SK-N-SH treated with all-trans-retinoic acid at 6 μM for 48 hours (cell line): ENCODE results near the gene MYO15A.

ENCODE experiments used
- ARNTL ChIP-seq: fragments of 450-650 bp; formaldehyde crosslinking; IDR thresholded peaks from 2 replicates; pipeline ENCODE4 v1.5.0; 2020; ENCODE audit warnings: low read depth, mild to moderate bottlenecking, moderate library complexity, borderline replicate concordance
- CSDC2 ChIP-seq: fragments of 250-450 bp; sonication (Bioruptor Pico); IDR thresholded peaks from 2 replicates; pipeline ENCODE4 v1.5.0; 2020; ENCODE audit warnings: mild to moderate bottlenecking, moderate library complexity
- CSRNP3 ChIP-seq: fragments of 250-450 bp; sonication (Bioruptor Pico); IDR thresholded peaks from 2 replicates; pipeline ENCODE4 v1.5.1; 2021; ENCODE audit warnings: mild to moderate bottlenecking, moderate library complexity
- GLIS3 ChIP-seq: fragments of 250-450 bp; sonication (Bioruptor Pico); IDR thresholded peaks from 2 replicates; pipeline ENCODE4 v1.5.0; 2020; ENCODE audit warnings: mild to moderate bottlenecking, moderate library complexity
- ISL1 ChIP-seq: fragments of 250-450 bp; sonication (Bioruptor Pico); IDR thresholded peaks from 2 replicates; pipeline ENCODE4 v2.1.2; 2022; ENCODE audit warnings: mild to moderate bottlenecking, moderate library complexity
- PATZ1 ChIP-seq: fragments of 250-450 bp; sonication (Bioruptor Pico); IDR thresholded peaks from 2 replicates; pipeline ENCODE4 v1.8.0; 2020; ENCODE audit warnings: mild to moderate bottlenecking, moderate library complexity, borderline replicate concordance
- TOX ChIP-seq: fragments of 250-450 bp; sonication (Bioruptor Pico); IDR thresholded peaks from 2 replicates; pipeline ENCODE4 v1.8.0; 2021; ENCODE audit warnings: mild to moderate bottlenecking, moderate library complexity, borderline replicate concordance
- ZFP3 ChIP-seq: fragments of 250-450 bp; sonication (Bioruptor Pico); IDR thresholded peaks from 2 replicates; pipeline ENCODE4 v1.5.0; 2020; ENCODE audit warnings: mild to moderate bottlenecking, moderate library complexity
- ZFP30 ChIP-seq: fragments of 450-650 bp; formaldehyde crosslinking; IDR thresholded peaks from 2 replicates; pipeline ENCODE4 v1.5.0; 2022; ENCODE audit warnings: mild to moderate bottlenecking, moderate library complexity
- ZNF8 ChIP-seq: fragments of 450-650 bp; formaldehyde crosslinking; IDR thresholded peaks from 2 replicates; pipeline ENCODE4 v1.5.0; 2020; ENCODE audit warnings: mild to moderate bottlenecking, moderate library complexity

GRCh38 chr17:18217412-18218015 is 109.0 kb downstream of the MYO15A start:
- TF ChIP-seq TOX (CRISPR knock-in tag) (no peak), PATZ1 (CRISPR knock-in tag) (no peak), CSRNP3 (CRISPR knock-in tag) (no peak), ZNF8 (CRISPR knock-in tag) (no peak), ISL1 (no peak), ZFP30 (CRISPR knock-in tag) (no peak), GLIS3 (CRISPR knock-in tag) (no peak), ZFP3 (CRISPR knock-in tag) (no peak), ARNTL (no peak), CSDC2 (CRISPR knock-in tag) (no peak)
